K562 treated with DMSO at 1 percent for 24 hours (cell line): ENCODE measurements around the gene SULT1A4. TPM values are rescaled to one million over a fixed set of nuclear protein-coding genes. Genes with fewer than 3 reads are reported as not detected.

ENCODE experiments used
- total RNA-seq: library from RNA; unstranded; fragments of 300-600 nt; gene quantifications from 2 replicates; pipeline ENCODE4 v1.2.3, GENCODE V29; 2022; ENCODE audit warnings: low read depth; ENCODE audit not compliant: insufficient read depth

Gene SULT1A4
- 19.5 and 26.9 TPM in 2 replicates for total RNA-seq

DNA sequence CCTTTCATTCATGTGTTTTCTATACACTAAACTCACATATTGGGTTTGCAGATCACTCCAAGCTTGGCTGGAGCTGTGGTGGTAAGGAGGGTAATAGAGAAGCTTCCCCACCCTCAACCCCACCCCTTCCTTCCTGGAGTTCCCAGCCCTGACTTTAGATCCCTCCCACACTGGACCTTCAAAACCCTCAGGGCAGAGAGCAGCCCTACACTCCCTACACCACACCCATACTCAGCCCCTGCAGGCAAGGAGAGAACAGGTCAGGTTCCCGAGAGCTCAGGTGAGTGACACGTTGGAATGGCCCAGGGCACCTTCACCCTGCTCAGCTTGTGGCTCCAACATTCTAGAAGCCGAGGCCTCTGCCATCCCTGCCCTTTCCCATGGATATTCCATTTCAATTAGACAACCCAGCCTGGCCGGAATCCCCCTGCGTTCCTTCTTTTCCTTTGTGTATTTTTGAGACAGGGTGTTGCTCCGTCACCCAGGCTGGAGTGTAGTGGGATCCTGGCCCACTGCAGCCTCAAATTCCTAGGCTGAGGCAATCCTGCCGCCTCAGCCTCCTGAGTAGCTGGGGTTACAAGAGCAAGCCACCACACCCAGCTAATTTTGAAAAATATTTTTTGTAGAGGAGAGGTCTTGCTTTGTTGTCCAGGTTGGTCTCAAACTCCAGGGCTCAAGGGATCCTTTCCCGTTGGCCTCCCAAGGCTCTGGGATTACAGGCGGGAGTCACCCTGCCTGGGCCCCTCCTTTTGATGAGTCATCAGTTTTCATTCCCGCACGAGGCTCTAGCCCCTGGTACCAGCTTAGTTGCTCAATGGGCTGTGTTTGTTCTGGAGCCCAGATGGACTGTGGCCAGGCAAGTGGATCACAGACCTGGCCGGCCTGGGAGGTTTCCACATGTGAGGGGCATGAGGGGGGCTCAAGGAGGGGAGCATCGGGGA lies at the start of gene SULT1A4:
SULT1A4 (plus strand) TSS at position 208 of the 941 bp plus-strand sequence. CDS start 1,473 bp downstream, outside the sequence.

DNA sequence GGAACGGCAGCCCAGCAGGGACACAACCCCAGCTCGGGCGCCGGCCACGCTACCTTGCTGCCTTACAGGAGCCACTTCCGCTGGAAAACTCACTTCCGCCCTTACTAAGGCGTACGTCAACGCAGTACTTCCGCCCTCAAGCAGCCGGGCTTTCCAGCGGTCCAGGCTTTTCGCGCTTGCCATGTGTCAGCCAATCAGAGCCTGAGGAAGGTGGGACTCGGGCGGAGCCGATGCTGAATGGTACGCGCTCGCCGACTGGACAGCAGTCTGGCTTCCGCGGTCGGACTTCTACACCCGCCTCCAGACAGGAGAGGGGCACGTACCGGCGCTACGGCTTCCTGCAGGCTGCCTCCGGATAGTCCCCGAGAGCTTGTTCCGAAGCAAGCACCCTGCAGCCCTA lies 5.4 kb upstream of the SULT1A4 start, which contains the start of the genes BOLA2 and SLX1B:
BOLA2 (minus strand) TSS at position 83 of the 400 bp plus-strand sequence. CDS start 98 bp downstream, outside the sequence.
SLX1B (plus strand) TSS at position 265 of the 400 bp plus-strand sequence.

GRCh38 chr16:29506308-29506707 lies 46.6 kb downstream of the SULT1A4 start, which contains the start of gene NPIPB12:
NPIPB12 (minus strand) TSS chr16:29506408.

Other genes with a start within 250 kb of the SULT1A4 start
- 0.52 and 0.53 TPM in 2 replicates for gene NPIPB11, start 53.2 kb upstream of the SULT1A4 start, total RNA-seq
- gene BOLA2, start 5.6 kb upstream of the SULT1A4 start, total RNA-seq = 16.2 and 19.8 TPM in 2 replicates
- 55.2 and 74.4 TPM in 2 replicates for gene SLX1B, start 5.4 kb upstream of the SULT1A4 start, total RNA-seq
- 16.3 and 19.7 TPM in 2 replicates for gene NPIPB12, start 46.5 kb downstream of the SULT1A4 start, total RNA-seq
- 74.7 and 82.2 TPM in 2 replicates for gene SPN, start 203.3 kb downstream of the SULT1A4 start, total RNA-seq
- 233 and 247 TPM in 2 replicates for gene QPRT, start 219.3 kb downstream of the SULT1A4 start, total RNA-seq